Measurements from ENCODE around the gene NTSR2. TPM values are rescaled to one million over a fixed set of nuclear protein-coding genes. Genes with fewer than 3 reads are reported as not detected.

NTSR2 gene, protein sequence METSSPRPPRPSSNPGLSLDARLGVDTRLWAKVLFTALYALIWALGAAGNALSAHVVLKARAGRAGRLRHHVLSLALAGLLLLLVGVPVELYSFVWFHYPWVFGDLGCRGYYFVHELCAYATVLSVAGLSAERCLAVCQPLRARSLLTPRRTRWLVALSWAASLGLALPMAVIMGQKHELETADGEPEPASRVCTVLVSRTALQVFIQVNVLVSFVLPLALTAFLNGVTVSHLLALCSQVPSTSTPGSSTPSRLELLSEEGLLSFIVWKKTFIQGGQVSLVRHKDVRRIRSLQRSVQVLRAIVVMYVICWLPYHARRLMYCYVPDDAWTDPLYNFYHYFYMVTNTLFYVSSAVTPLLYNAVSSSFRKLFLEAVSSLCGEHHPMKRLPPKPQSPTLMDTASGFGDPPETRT
- total RNA-seq = not detected

GRCh38 chr2:11669454-11670291 lies at the start of gene NTSR2:
Gene NTSR2, minus strand, starts transcription at chr2:11670195. Its CDS starts 66 bp downstream, at chr2:11670129.
- Histone ChIP-seq H3K27me3 (peaks cover 48% of the 10 kb centered on the region), H3K27ac (no peak within 1 kb of the TSS), H3K36me3 (no peaks in the 10 kb centered on the region), H3K9me3 (no peaks in the 10 kb centered on the region), H3K4me3 (peak within 1 kb of the TSS in 1 of 2 donors; percentile 16), H3K4me1 (peaks cover 0 to 10% (median 3%) of the 10 kb centered on the region in 3 donors)
- ATAC-seq = peak; percentile 84
- no CpG with 5 or more reads among the region's 93 CpGs for WGBS, 2 donors (ENCODE audit: low coverage in 1 of 2)
- TF ChIP-seq CTCF (IDR thresholded peaks at IDR 0.05) (peak in 2 of 4 experiments; percentile 17 to 46), EP300 (IDR thresholded peaks at IDR 0.05) (no peak)

GRCh38 chr2:11719230-11719977 lies 49.4 kb upstream of the NTSR2 start:
- no peak for ATAC-seq
- no peak overlapping the region for H3K27ac ChIP-seq
- TF ChIP-seq CTCF (IDR thresholded peaks at IDR 0.05) = no peak
- no peak for TF ChIP-seq POLR2AphosphoS5 (IDR thresholded peaks at IDR 0.05)
- TF ChIP-seq EP300 (IDR thresholded peaks at IDR 0.05) = no peak
- no peak for TF ChIP-seq POLR2A (IDR thresholded peaks at IDR 0.05)
- 47 to 69% methylated on average over 6 of the region's 6 CpGs for WGBS, 2 donors (ENCODE audit: low coverage in 1 of 2)
- no peaks in the 10 kb centered on the region for H3K36me3 ChIP-seq
- no peaks in the 10 kb centered on the region for H3K9me3 ChIP-seq
- no peak overlapping the region for H3K4me3 ChIP-seq
- no peaks in the 10 kb centered on the region for H3K27me3 ChIP-seq
- H3K4me1 ChIP-seq = peaks cover 0 to 4% (median 0%) of the 10 kb centered on the region in 3 donors

DNA sequence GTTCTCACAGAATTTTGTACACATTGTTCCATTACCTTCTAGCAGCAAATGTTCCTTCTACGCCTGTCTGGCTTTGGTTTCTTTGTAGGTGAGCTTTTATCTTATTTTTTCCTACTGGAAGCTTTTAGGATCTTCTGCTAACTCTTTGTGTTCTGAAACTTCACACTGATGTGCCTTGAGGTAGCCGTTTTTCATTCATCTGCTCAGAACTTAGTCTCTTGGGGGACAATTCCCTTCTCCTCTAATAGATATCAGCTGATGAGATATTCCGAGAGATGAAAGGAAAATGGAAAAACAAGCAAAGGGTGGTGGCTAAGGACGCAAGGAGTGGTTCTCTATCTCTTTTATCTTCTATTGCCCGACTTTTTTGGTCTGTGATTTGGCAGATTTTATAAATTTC lies 48.6 kb upstream of the NTSR2 start:
- Histone ChIP-seq H3K27me3 (no peaks in the 10 kb centered on the region), H3K36me3 (no peaks in the 10 kb centered on the region), H3K27ac (no peak overlapping the region), H3K4me1 (peaks cover 0 to 4% (median 0%) of the 10 kb centered on the region in 3 donors), H3K9me3 (no peaks in the 10 kb centered on the region), H3K4me3 (no peak overlapping the region)
- no peak for TF ChIP-seq POLR2A (IDR thresholded peaks at IDR 0.05)
- no peak for TF ChIP-seq EP300 (IDR thresholded peaks at IDR 0.05)
- no peak for TF ChIP-seq CTCF (IDR thresholded peaks at IDR 0.05)
- no peak for TF ChIP-seq POLR2AphosphoS5 (IDR thresholded peaks at IDR 0.05)
- ATAC-seq = no peak
- 73 to 80% methylated on average over 3 to 5 of the region's 5 CpGs for WGBS, 2 donors (ENCODE audit: low coverage in 1 of 2)

GRCh38 chr2:11717623-11718022 lies 47.6 kb upstream of the NTSR2 start:
- Histone ChIP-seq H3K36me3 (no peaks in the 10 kb centered on the region), H3K9me3 (no peaks in the 10 kb centered on the region), H3K4me1 (peaks cover 0 to 4% (median 0%) of the 10 kb centered on the region in 3 donors), H3K4me3 (no peak overlapping the region), H3K27me3 (no peaks in the 10 kb centered on the region), H3K27ac (no peak overlapping the region)
- no peak for TF ChIP-seq EP300 (IDR thresholded peaks at IDR 0.05)
- TF ChIP-seq POLR2AphosphoS5 (IDR thresholded peaks at IDR 0.05) = no peak
- TF ChIP-seq POLR2A (IDR thresholded peaks at IDR 0.05) = no peak
- no peak for TF ChIP-seq CTCF (IDR thresholded peaks at IDR 0.05)
- no peak for ATAC-seq
- 71 to 100% methylated on average over 1 of the region's 1 CpG for WGBS, 2 donors (ENCODE audit: low coverage in 1 of 2)
